GM12892 (cell line): ENCODE results near the gene AGO1.

Experiments used
- POLR2A ChIP-seq: IDR thresholded peaks from 2 replicates; pipeline ENCODE4 v1.6.1; 2011; ENCODE audit warnings: low read depth, low read length, control low read depth
- POLR2AphosphoS5 ChIP-seq: IDR thresholded peaks from 2 replicates; pipeline ENCODE4 v1.6.1; 2011; ENCODE audit warnings: low read depth, low read length, control low read depth
- TAF1 ChIP-seq: IDR thresholded peaks from 2 replicates; pipeline ENCODE4 v1.6.1; 2011; ENCODE audit warnings: low read depth, mild to moderate bottlenecking, control low read depth, low read length, borderline replicate concordance

DNA sequence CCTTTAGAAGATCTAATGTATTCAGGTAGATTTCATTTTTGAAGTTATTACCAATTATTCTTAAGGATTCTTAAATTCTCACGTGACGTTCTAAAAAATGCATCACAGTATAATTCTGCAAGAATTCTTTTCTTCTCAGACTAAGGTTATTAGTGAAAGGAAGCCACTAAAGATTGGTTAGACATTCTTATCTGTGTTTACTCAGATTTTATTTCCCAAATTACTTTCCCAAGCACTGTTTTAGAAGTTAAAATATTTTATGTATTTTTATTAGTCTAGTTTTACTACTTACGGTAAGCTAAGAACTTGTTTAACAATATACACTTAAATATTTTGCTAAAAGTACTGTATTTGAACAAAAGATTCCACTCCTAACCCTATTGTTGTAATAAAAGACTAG is 76.3 kb downstream of the AGO1 start:
- TF ChIP-seq POLR2A (no peak), TAF1 (no peak), POLR2AphosphoS5 (no peak)
